NCI-H187 (cell line): ENCODE measurements around the gene PRR23B.

Experiments used
- DNase-seq, 2 experiments: peaks; one replicate each; lab custom pipeline; 2025; lab: John Stamatoyannopoulos, UW

PRR23B gene

DNA sequence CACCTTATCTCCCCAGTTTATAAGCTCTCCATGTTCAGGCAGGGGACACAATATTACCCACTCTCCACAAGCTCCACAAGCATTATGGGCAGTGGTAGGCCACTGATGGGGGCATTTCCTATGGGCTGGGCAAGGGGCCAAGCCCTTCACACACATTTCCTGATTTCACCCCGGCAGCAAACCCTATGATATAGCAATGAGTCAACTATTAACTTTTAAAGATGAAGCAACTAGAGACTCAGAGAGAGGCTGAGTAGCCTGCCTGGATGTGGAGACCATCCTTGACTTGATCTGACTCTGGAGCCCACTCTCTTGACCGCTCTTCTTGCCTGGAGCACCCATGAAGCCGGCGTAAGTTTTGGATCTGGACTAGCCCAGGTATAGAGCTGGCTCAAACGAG is 46.3 kb downstream of the PRR23B start:
- DNase-seq = no peak

DNA sequence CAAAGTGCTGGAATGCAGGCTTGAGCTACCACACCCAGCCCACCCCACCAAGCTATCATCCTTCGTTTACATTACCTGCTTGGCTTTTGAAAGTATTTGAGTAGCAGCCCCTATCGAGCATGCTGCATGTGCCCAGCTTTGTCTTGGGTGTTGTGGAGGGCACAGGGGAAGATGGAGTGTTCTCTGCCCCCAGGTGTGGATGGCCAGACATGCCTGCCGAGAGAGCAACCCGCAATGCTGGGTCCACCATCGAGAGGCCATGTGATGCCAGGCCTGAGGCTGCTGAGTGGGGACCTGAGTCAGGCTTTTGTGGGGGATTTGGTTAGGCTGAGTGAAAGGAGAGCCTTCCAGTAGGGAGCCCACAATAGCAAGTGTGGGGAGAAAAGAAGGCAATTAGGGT is 47.8 kb downstream of the PRR23B start:
- no peak for DNase-seq

DNA sequence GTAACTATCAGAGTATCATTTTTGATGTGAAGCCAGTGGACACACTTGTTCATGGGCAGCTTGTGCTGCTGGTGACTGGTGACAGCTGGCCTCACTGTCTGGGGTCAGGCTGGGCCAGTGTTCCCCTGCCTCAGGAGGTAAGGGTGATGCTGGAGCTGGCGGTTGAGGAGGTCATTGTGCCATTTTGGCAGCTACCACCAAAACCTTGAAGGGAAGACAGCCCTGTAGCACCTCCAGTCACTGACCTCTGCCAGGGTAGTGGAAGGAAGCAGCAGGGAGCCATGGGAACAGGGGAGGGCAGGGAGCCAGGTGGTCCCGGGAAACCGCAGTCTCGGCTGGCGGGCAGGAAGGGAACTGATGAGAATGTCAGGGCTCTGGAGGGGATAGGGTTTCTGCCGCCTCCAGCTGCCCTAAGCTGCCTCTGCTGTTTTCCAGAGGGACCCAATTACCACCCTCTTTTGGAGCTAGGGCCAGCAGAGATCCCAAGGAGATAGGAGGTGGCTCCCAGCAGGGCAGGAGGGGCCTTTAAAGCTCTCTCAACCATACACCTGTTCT is 48.9 kb downstream of the PRR23B start:
- DNase-seq = no peak
